Nephron progenitor cell (in vitro differentiated cells): ENCODE data around the gene ASCC1.

Source experiments
- DNase-seq: peaks from one replicate; pipeline ENCODE4 v3.0.0; 2021
- H3K27ac Mint-ChIP-seq: 2 replicates; pipeline ENCODE4 v1.8.0; 2021; ENCODE audit warnings: mild to moderate bottlenecking, moderate library complexity, mixed read lengths
- H3K27me3 Mint-ChIP-seq: 2 replicates; pipeline ENCODE4 v1.8.0; 2021; ENCODE audit warnings: mild to moderate bottlenecking, low read depth, mixed read lengths; ENCODE audit not compliant: poor library complexity
- H3K36me3 Mint-ChIP-seq: 2 replicates; pipeline ENCODE4 v1.8.0; 2021; ENCODE audit warnings: low read depth, mixed read lengths
- H3K4me1 Mint-ChIP-seq: 2 replicates; pipeline ENCODE4 v1.8.0; 2021; ENCODE audit warnings: mixed read lengths
- H3K4me3 Mint-ChIP-seq: 2 replicates; pipeline ENCODE4 v1.8.0; 2021; ENCODE audit warnings: mild to moderate bottlenecking, moderate library complexity, mixed read lengths
- H3K9me3 Mint-ChIP-seq: 2 replicates; pipeline ENCODE4 v1.8.0; 2021; ENCODE audit warnings: mild to moderate bottlenecking, moderate library complexity, mixed read lengths
- TF ChIP-seq, protein P1 (sequence below): fragments of 200-600 bp; sonication (generic); IDR thresholded peaks from 2 replicates; pipeline ENCODE4 v1.5.0; 2021; ENCODE audit warnings: antibody characterized with exemption

Gene ASCC1

DNA sequence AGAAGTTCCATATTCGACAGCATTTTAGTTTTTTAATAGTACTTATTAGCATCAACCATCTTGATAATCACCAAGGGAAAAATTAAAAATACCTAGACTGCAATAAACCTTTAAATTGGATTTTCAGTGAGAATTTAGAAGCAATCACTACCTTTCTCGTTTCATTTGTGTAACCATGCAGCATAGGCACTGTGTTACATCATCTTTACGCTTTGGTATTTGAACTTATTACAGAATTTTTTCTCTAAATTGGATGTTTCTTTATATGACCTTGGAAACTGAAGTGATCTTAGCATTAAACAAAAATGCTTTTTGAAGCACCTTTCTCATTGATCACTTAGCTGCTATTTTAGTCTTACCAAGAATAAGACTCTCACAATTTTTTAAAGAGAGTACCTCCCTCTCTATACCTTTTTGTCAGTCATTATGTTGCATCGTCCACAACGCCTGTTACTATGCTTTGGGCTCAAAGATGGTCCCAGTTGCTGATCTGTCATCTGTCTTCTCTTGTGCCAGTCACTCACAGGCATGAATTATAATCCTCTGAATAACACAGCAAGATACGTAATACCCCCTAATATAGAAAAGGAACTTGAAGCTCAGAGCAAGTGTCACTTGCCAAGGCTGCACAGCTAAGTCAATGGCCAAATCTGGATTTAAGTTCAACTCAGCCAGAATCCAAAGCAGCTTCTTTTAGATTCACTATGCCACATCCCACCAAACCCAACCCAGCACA, 19.6 kb upstream of the ASCC1 start:
- no peak for DNase-seq
- TF ChIP-seq, protein P1, sequence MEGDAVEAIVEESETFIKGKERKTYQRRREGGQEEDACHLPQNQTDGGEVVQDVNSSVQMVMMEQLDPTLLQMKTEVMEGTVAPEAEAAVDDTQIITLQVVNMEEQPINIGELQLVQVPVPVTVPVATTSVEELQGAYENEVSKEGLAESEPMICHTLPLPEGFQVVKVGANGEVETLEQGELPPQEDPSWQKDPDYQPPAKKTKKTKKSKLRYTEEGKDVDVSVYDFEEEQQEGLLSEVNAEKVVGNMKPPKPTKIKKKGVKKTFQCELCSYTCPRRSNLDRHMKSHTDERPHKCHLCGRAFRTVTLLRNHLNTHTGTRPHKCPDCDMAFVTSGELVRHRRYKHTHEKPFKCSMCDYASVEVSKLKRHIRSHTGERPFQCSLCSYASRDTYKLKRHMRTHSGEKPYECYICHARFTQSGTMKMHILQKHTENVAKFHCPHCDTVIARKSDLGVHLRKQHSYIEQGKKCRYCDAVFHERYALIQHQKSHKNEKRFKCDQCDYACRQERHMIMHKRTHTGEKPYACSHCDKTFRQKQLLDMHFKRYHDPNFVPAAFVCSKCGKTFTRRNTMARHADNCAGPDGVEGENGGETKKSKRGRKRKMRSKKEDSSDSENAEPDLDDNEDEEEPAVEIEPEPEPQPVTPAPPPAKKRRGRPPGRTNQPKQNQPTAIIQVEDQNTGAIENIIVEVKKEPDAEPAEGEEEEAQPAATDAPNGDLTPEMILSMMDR, result no peak
- Mint-ChIP-seq H3K4me1 (peaks cover 11% of the 10 kb centered on the region), H3K27ac (peak overlapping the region; percentile 43), H3K9me3 (no peaks in the 10 kb centered on the region), H3K27me3 (peaks cover 5% of the 10 kb centered on the region), H3K36me3 (peaks cover 46% of the 10 kb centered on the region), H3K4me3 (no peak overlapping the region)

DNA sequence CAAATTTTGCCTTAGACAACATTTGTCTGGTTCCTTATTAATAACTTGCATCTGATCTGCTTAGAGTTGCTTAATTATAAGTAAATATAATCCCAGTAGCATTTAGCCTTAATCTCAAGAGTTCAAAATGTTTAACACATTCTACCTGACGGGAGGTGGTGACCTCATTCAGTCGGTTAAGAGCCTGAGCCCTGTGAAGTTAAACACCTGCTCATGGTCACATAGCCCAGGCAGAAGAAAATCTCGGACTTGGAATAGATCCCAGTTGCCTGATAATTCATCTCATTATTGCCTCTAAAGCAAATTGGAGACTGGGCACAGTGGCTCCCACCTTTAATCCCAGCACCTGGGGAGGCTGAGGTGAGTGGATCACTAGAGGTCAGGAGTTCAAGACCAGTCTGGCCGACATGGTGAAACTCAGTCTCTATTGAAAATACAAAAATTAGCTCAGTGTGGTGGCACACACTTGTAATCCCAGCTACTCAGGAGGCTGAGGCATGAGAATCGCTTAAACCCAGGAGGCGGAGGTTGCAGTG, 18.6 kb upstream of the ASCC1 start:
- Mint-ChIP-seq H3K4me1 (peaks cover 14% of the 10 kb centered on the region), H3K4me3 (no peak overlapping the region), H3K27ac (no peak overlapping the region), H3K36me3 (peaks cover 57% of the 10 kb centered on the region), H3K27me3 (peaks cover 5% of the 10 kb centered on the region), H3K9me3 (no peaks in the 10 kb centered on the region)
- DNase-seq, result no peak
- TF ChIP-seq, protein P1, result no peak

DNA sequence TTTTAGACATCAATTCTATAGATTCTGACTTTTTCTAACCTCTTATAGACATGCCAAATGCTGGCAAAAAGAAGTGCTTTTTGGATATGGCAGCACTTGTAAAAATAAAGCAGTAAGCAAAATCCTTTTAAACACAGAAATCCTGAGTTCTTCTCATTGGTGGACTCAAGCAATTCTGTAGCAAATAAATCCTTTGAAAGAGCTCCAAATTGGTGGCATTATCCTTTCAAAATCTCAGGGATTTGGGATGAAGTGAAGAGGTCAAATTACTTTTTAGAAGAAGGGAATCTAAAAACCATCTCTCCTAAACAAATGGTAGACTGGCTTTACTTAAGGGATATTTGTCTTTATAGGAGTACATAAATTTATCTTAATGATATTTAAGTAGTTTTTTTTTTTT, 17.5 kb upstream of the ASCC1 start:
- TF ChIP-seq, protein P1, result no peak
- Mint-ChIP-seq H3K4me3 (no peak overlapping the region), H3K9me3 (no peaks in the 10 kb centered on the region), H3K36me3 (peaks cover 58% of the 10 kb centered on the region), H3K27ac (no peak overlapping the region), H3K27me3 (peaks cover 1% of the 10 kb centered on the region), H3K4me1 (peaks cover 21% of the 10 kb centered on the region)
- DNase-seq, result no peak

DNA sequence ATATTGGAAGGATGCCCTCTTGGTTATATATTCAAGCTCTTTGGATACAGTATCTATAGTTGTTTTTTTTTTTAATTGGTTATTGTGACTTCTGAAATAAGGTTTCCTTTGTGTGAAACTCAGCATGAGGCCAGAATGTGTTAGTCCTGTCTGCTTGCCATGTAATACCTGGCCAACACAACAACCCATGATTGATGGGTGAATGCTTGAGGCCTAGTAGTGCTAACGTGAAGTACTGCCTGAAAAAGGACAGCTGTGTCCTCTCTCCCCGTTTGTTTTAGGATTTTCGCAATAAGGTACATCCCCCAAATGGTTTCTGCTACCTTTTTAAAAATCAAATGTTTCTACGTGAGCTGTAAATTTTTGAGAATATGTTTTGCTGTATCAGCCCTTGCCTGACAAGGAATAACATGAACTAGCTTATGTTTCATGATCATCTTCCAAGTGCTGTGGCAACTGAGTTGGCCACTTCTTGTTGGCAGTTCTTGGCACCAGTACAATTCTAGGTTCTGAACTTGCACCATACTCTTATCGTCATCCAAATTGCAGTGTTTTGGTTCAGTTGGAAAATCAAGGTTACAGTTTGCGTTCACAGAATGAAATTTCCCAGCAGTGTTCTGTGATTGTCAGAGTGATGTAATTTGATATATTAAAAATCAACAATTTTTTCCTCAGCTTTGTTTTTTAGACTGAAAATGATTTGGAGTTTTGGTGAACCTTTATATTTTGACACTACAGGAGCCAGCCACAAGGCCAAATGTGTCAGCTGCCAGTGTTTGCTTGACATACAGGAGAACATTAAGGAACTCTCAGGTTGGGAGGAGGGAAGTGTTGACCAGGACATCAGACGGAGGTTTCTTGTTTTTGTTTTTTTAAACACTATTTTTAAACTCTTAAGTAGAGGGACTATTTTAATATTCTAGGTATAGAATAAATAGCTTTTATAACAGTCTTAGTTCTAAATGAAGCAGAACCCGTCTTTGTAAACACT, 13.5 kb upstream of the ASCC1 start:
- Mint-ChIP-seq H3K4me3 (peak overlapping the region; percentile 34), H3K27me3 (no peaks in the 10 kb centered on the region), H3K27ac (peak overlapping the region; percentile 50), H3K4me1 (peaks cover 40% of the 10 kb centered on the region), H3K36me3 (peaks cover 43% of the 10 kb centered on the region), H3K9me3 (no peaks in the 10 kb centered on the region)
- no peak for DNase-seq
- TF ChIP-seq, protein P1, result no peak

DNA sequence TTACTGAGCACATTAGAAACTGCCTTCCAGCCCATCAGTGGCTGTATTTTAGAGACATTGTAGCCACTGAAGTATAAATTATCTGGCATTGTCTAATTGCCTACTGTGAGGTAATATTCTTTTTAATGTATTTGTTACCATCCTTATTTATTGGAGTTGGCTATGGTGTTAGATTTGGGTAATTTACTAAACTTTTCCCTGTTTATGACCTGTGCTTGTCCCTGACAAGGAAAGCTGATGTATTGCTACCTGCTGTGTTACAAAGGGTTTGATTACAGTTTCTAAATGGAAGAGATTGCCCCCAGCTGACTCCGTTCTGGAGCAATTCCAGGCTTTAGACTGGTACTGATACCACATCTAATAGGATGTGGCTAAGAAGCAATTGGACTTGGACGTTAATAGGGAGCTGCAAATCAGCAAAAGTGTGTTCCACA, 12.3 kb upstream of the ASCC1 start:
- Mint-ChIP-seq H3K36me3 (peaks cover 40% of the 10 kb centered on the region), H3K9me3 (no peaks in the 10 kb centered on the region), H3K27ac (peak overlapping the region; percentile 87), H3K4me1 (peaks cover 53% of the 10 kb centered on the region), H3K4me3 (no peak overlapping the region), H3K27me3 (no peaks in the 10 kb centered on the region)
- no peak for DNase-seq
- TF ChIP-seq, protein P1, result no peak
